Breast epithelium (tissue), 4 donors: Measurements from ENCODE around the gene CPAMD8. TPM values are rescaled to one million over a fixed set of nuclear protein-coding genes. Genes with fewer than 3 reads are reported as not detected.

ENCODE experiments used
- DNase-seq, 2 donors: peaks; one replicate each; pipeline ENCODE4 v3.0.0-alpha.2; 2019; ENCODE audit warnings: low spot score in 2 of 2
- H3K27ac ChIP-seq, 2 donors: fragments of 200-600 bp; sonication (generic) in 1 of 2; one replicate each; pipeline ENCODE4 v1.5.1; 2016 to 2019; ENCODE audit warnings: mild to moderate bottlenecking in 1 of 2
- H3K27me3 ChIP-seq, 2 donors: fragments of 200-600 bp; sonication (generic) in 1 of 2; one replicate each; pipeline versions ENCODE4 v1.5.1 to v1.6.0; 2017 to 2019; ENCODE audit warnings: control low read depth in 1 of 2, mild to moderate bottlenecking in 1 of 2
- H3K36me3 ChIP-seq: fragments of 200-600 bp; one replicate; pipeline ENCODE4 v1.5.1; 2019
- H3K4me1 ChIP-seq, 2 donors: fragments of 200-600 bp; sonication (generic); one replicate each; pipeline ENCODE4 v1.5.1; 2016 to 2019; ENCODE audit warnings: control low read depth in 1 of 2
- H3K4me3 ChIP-seq, 3 donors: fragments of 200-600 bp; sonication (generic); 1 replicate in 2 of 3; 2 replicates in 1 of 3; pipeline ENCODE4 v1.5.1; 2016 to 2019; ENCODE audit warnings: mild to moderate bottlenecking in 3 of 3, moderate library complexity in 2 of 3
- H3K9me3 ChIP-seq, 2 donors: fragments of 200-600 bp; sonication (generic) in 1 of 2; one replicate each; pipeline ENCODE4 v1.5.1; 2016 to 2019; ENCODE audit warnings: control low read depth in 1 of 2
- CTCF ChIP-seq, 3 donors: fragments of 450-650 bp; IDR thresholded peaks; one replicate each; pipeline ENCODE4 v1.5.1; 2016 to 2017; ENCODE audit warnings: antibody characterized with exemption in 3 of 3, mild to moderate bottlenecking in 3 of 3, moderate library complexity in 3 of 3
- POLR2A ChIP-seq: fragments of 450-650 bp; IDR thresholded peaks from one replicate; pipeline ENCODE4 v1.6.1; 2016; ENCODE audit warnings: antibody characterized with exemption, mild to moderate bottlenecking, moderate library complexity
- POLR2AphosphoS5 ChIP-seq, 3 donors: sonication (generic); formaldehyde crosslinking; IDR thresholded peaks; one replicate each; pipeline ENCODE4 v1.6.1; 2017; ENCODE audit warnings: antibody characterized with exemption in 3 of 3
- intact Hi-C: fragments of 100-400 bp; cut with DNase I; formaldehyde crosslinking; loops from one replicate; pipeline ENCODE4 v1.15.1; 2023; ENCODE audit warnings: low total_unique reads
- total RNA-seq, 3 donors: library from RNA; depleted of rRNA; stranded (reverse); fragments of >200 nt; gene quantifications; one replicate each; pipeline ENCODE4 v1.1.0, GENCODE V29; 2016

Gene CPAMD8
- total RNA-seq, 3 donors from 2014 or later: 9.5 to 24.0 (median 20.2) TPM

GRCh38 chr19:16846901-16847300 lies 179.7 kb downstream of the CPAMD8 start:
- no peak for DNase-seq
- Histone ChIP-seq H3K36me3 (peaks cover 19% of the 10 kb centered on the region), H3K9me3 (no peaks in the 10 kb centered on the region), H3K27me3 (no peaks in the 10 kb centered on the region), H3K4me3 (no peak overlapping the region), H3K27ac (no peak overlapping the region), H3K4me1 (no peaks in the 10 kb centered on the region)
- intact Hi-C loops: no loop called here
- TF ChIP-seq CTCF (IDR thresholded peaks at IDR 0.05) (no peak), POLR2A (no peak), POLR2AphosphoS5 (IDR thresholded peaks at IDR 0.05) (no peak)

Other genes starting within 250 kb of the CPAMD8 start
- 10 to 100 TPM; 43.2 to 88.5 (median 48.1) TPM for gene SIN3B, start 197.4 kb downstream of the CPAMD8 start, total RNA-seq
- gene F2RL3, start 137.8 kb downstream of the CPAMD8 start, total RNA-seq: 10 to 100 TPM in 1 of 3 donors, 1 to 10 TPM in 1, under 1 TPM in 1; 0.32 to 27.5 (median 4.2) TPM
- 1 to 10 TPM; 5.6 to 6.7 (median 5.8) TPM for gene HAUS8, start 48.6 kb upstream of the CPAMD8 start, total RNA-seq
- 10 to 100 TPM; 76.0 to 79.5 (median 77.4) TPM for gene MYO9B, start 49.0 kb upstream of the CPAMD8 start, total RNA-seq
- gene USE1, start 188.5 kb upstream of the CPAMD8 start, total RNA-seq: 10 to 100 TPM; 15.5 to 29.0 (median 27.5) TPM
- gene OCEL1, start 199.4 kb upstream of the CPAMD8 start, total RNA-seq: 10 to 100 TPM in 1 of 3 donors, 1 to 10 TPM in 2; 8.8 to 13.8 (median 9.4) TPM
- gene NR2F6, start 219.1 kb upstream of the CPAMD8 start, total RNA-seq: 10 to 100 TPM; 23.2 to 52.4 (median 34.7) TPM
- 1 to 10 TPM; 5.8 to 8.8 (median 7.0) TPM for gene USHBP1, start 237.9 kb upstream of the CPAMD8 start, total RNA-seq
- gene BABAM1, start 240.6 kb upstream of the CPAMD8 start, total RNA-seq: 10 to 100 TPM; 48.5 to 65.6 (median 54.1) TPM